Progenitor cell of endocrine pancreas (in vitro differentiated cells): ENCODE results near the gene CD109. TPM values are rescaled to one million over a fixed set of nuclear protein-coding genes. Genes with fewer than 3 reads are reported as not detected.

Source experiments
- DNase-seq: peaks from one replicate; pipeline ENCODE4 v3.0.0; 2021; ENCODE audit warnings: low spot score; ENCODE audit not compliant: unreplicated experiment
- H3K27ac Mint-ChIP-seq: 2 replicates; pipeline ENCODE4 v1.8.0; 2021; ENCODE audit warnings: mild to moderate bottlenecking, moderate library complexity, mixed read lengths
- H3K27me3 Mint-ChIP-seq: 2 replicates; pipeline ENCODE4 v1.8.0; 2021; ENCODE audit warnings: mixed read lengths
- H3K36me3 Mint-ChIP-seq: 2 replicates; pipeline ENCODE4 v1.8.0; 2022; ENCODE audit warnings: mixed read lengths; ENCODE audit not compliant: insufficient read depth
- H3K4me1 Mint-ChIP-seq: 2 replicates; pipeline ENCODE4 v1.8.0; 2021; ENCODE audit warnings: low read depth, mixed read lengths
- H3K4me3 Mint-ChIP-seq: 2 replicates; pipeline ENCODE4 v1.8.0; 2021; ENCODE audit warnings: low read depth, mild to moderate bottlenecking, moderate library complexity, mixed read lengths
- H3K9me3 Mint-ChIP-seq: 2 replicates; pipeline ENCODE4 v1.8.0; 2021; ENCODE audit warnings: low read depth, mixed read lengths
- CTCF ChIP-seq: fragments of 200-600 bp; sonication (generic); IDR thresholded peaks from one replicate; pipeline ENCODE4 v1.5.0; 2021; ENCODE audit warnings: antibody characterized with exemption, mild to moderate bottlenecking; ENCODE audit not compliant: unreplicated experiment
- total RNA-seq: library from RNA; stranded (reverse); gene quantifications from 2 replicates; pipeline ENCODE4 v1.2.1, GENCODE V29; 2021

The CD109 gene
- total RNA-seq, 1 donor from 2014 or later = 0.24 TPM

- Mint-ChIP-seq H3K4me3 (no peak overlapping the region), H3K9me3 (no peaks in the 10 kb centered on the region), H3K27ac (no peak overlapping the region), H3K36me3 (no peaks in the 10 kb centered on the region), H3K4me1 (no peaks in the 10 kb centered on the region), H3K27me3 (peaks cover 8% of the 10 kb centered on the region)
- no peak for DNase-seq
- no peak for TF ChIP-seq CTCF
These were observed 6.4 kb downstream of the CD109 start for GRCh38 chr6:73702444-73702843.

DNA sequence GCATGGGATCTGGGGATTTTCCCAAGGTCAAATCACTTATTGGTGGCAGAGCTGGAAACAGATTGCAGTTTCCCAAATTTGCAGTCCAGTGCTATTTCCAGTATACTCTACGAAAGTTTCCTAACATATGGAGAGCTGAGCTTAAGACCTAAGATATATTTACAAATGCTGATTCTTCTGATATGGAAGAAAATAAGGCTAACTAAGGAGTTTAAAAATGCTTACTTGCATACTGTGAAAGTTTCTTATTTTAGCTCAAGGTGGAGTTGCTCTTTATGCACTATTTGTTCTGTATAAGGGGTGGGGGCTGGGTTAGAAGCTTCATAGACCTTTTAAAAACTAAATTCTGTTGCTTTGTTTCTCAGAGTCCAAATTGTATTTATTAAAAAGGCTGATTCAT is 7.5 kb downstream of the CD109 start:
- Mint-ChIP-seq H3K27ac (no peak overlapping the region), H3K4me3 (no peak overlapping the region), H3K4me1 (no peaks in the 10 kb centered on the region), H3K9me3 (no peaks in the 10 kb centered on the region), H3K27me3 (peaks cover 4% of the 10 kb centered on the region), H3K36me3 (no peaks in the 10 kb centered on the region)
- no peak for TF ChIP-seq CTCF
- DNase-seq = no peak

DNA sequence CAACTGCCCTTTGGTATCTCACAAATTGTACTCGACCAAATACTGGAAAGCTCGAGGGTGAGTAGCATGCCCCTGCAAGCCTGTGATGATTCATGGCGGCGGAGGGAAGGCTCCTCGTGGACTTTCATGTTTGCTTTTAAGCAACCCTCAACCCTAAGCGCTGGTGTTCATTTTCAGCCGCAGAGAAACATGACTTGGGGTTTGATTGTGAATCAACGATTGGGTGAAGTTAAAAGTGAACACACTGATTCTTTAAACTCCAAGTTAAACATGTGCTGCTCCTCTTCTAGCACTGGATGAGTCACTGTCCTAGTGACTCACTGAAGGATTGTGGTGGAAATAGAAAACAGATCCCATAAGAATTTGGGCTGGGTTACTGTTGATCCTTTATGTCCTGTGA is 8.3 kb downstream of the CD109 start:
- peaks cover 4% of the 10 kb centered on the region for H3K27me3 Mint-ChIP-seq
- no peak overlapping the region for H3K4me3 Mint-ChIP-seq
- no peaks in the 10 kb centered on the region for H3K4me1 Mint-ChIP-seq
- DNase-seq = no peak
- H3K27ac Mint-ChIP-seq = no peak overlapping the region
- TF ChIP-seq CTCF = no peak
- no peaks in the 10 kb centered on the region for H3K36me3 Mint-ChIP-seq
- H3K9me3 Mint-ChIP-seq = no peaks in the 10 kb centered on the region

DNA sequence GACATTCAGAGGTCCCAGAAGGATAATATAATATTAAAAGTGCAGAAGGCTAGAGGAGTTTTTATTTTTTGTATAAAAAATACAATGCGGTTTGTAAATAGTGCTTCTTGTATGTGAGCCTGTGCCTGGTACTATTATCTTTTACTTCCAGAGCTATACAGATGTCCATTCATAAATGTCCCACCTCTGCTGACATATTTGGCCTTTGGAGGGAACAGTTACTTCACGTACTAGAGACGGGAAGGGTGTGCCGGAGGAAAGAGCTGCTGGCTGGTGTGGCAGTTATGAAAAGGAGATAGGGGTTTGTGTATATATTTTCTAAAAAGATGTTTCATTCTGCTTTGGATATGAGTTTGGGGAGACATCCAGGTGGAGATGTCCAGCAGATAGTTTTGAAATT is 8.8 kb downstream of the CD109 start:
- no peak overlapping the region for H3K27ac Mint-ChIP-seq
- H3K4me1 Mint-ChIP-seq = no peaks in the 10 kb centered on the region
- no peak for DNase-seq
- no peaks in the 10 kb centered on the region for H3K36me3 Mint-ChIP-seq
- no peaks in the 10 kb centered on the region for H3K9me3 Mint-ChIP-seq
- H3K4me3 Mint-ChIP-seq = no peak overlapping the region
- no peak for TF ChIP-seq CTCF
- H3K27me3 Mint-ChIP-seq = no peaks in the 10 kb centered on the region

DNA sequence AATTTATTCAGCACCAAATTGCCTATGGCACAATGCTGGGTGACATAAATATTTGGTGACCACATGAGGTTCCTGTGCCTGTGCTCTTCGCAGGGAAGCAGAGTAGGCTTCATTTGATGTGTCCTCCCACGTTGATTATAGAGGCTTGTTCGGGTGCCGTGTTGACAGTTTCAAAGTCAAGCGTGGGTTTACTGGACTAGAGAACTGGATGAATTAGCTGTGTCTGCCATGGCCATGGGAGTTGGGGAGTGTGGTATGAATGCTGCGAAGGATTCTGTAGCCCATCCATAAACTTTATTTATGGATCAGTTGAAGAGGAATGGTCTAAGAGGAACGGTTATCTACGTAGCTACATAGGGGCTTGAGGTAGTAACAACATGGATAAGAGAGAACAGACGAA is 11.0 kb downstream of the CD109 start:
- Mint-ChIP-seq H3K27ac (no peak overlapping the region), H3K9me3 (no peaks in the 10 kb centered on the region), H3K4me3 (no peak overlapping the region), H3K27me3 (no peaks in the 10 kb centered on the region), H3K36me3 (no peaks in the 10 kb centered on the region), H3K4me1 (no peaks in the 10 kb centered on the region)
- DNase-seq = no peak
- no peak for TF ChIP-seq CTCF
